NCI-H69 (cell line): ENCODE data around the gene KYNU.
A peak's percentile ranks its signal among the peaks of the same experiment; 100 is the strongest.

Experiments used
- DNase-seq: peaks from one replicate; lab custom pipeline; 2025; lab: John Stamatoyannopoulos, UW

KYNU gene

GRCh38 chr2:142965443-142965842, 88.0 kb downstream of the KYNU start:
- DNase-seq, result no peak

GRCh38 chr2:142966284-142966683, 88.8 kb downstream of the KYNU start:
- DNase-seq, result no peak

GRCh38 chr2:142967060-142967459, 89.6 kb downstream of the KYNU start:
- DNase-seq, result no peak

GRCh38 chr2:142973160-142973821, 95.8 kb downstream of the KYNU start:
- DNase-seq, result no peak

- no peak for DNase-seq
Measured at GRCh38 chr2:142973822-142974207, 96.4 kb downstream of the KYNU start.

GRCh38 chr2:142974288-142975024, 97.0 kb downstream of the KYNU start:
- no peak for DNase-seq

- no peak for DNase-seq
Measured at GRCh38 chr2:142975239-142975638, 97.8 kb downstream of the KYNU start.

DNA sequence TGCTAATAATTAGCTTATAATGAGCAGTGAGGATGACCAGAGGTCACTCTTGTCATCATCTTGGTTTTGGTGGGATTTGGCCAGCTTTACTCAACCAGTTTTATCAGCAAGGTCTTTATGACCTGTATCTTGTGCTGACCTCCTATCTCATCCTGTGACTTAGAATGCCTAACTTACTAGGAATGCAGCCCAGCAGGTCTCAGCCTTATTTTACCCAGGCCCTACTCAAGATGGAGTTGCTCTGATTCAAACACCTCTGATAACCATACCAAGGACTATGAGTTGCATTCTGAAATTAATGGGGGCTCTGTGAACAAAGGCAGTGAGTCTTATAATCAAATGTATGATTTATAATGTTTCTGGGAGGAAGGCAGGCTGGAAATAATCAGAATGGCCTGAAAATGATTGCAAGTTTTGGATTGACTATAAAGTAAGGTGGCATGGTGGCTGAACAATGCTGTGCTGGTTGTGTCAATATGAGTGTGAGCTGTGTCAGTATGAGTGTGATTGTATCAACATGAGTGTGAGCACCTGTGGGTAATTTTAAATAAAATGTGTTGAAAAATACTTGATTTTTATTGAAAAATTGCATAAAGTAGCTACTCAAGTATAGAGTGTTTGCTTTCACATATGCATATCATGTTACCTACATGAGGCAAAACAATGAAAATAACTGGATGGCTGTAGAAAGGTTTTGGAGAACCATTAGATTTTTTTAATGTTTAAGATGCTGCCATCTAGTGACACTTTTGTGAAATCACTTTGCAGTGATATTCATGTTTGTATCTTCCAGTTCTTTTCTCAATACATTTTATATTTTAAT, 103.0 kb downstream of the KYNU start:
- DNase-seq, result no peak

GRCh38 chr2:142981069-142981378, 103.6 kb downstream of the KYNU start:
- DNase-seq, result no peak

DNA sequence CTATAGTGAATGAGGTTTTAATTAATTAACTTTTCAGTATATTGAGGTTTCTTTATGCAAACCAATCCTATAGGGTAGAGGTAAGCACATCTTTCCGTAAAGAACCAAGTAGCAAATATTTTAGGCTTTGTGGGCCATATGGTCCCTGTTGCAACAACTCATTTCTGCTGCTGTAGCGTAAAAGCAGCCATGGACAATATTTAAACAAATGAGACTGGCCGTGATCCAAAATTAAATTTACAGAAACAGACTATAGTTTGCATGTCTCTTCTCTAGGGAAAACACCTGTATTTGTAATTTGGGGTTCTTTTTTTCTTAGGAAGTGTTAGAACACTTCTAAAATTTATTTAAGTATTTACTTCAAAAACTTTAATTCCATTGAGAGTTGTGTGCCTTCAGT, 104.3 kb downstream of the KYNU start:
- DNase-seq, result no peak

DNA sequence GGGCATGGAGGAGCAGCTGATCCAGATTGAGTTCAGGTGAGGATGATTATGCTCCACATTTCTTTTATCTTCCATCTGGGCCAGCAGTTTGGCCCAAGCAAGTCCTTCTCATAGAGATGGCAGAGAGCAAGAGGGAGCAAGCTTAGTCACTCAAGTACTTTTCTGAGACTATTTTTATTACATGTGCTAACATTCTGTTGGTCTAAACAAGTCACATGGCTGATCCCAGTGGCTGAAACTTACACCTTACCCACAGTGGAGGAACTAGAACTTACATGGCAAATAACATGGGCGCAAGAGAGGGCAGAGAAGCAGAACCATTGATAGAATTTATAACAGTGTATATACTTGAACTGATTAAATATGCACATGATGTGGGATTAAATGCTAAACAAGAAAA, 105.7 kb downstream of the KYNU start:
- DNase-seq, result no peak

- DNase-seq, result no peak
Measured at GRCh38 chr2:142984657-142985056, 107.2 kb downstream of the KYNU start.

DNA sequence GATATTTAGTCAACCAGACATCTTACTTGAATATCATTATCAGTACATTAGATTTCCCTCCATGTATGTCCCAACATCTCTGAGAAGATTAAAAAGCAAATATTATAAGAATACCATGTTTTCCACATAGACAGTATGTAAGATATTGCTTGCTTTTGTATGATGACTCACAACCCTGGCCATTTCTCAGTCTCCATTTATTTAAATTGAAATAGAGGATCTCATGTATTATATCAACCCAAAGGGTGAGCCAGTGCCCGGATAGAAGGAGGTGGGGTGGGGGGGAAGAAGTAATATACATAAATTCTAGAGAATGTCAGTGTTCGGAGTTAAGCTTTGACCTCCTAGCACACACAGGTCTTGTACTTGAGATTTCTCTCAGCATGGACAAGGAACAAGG, 109.6 kb downstream of the KYNU start:
- DNase-seq, result no peak

DNA sequence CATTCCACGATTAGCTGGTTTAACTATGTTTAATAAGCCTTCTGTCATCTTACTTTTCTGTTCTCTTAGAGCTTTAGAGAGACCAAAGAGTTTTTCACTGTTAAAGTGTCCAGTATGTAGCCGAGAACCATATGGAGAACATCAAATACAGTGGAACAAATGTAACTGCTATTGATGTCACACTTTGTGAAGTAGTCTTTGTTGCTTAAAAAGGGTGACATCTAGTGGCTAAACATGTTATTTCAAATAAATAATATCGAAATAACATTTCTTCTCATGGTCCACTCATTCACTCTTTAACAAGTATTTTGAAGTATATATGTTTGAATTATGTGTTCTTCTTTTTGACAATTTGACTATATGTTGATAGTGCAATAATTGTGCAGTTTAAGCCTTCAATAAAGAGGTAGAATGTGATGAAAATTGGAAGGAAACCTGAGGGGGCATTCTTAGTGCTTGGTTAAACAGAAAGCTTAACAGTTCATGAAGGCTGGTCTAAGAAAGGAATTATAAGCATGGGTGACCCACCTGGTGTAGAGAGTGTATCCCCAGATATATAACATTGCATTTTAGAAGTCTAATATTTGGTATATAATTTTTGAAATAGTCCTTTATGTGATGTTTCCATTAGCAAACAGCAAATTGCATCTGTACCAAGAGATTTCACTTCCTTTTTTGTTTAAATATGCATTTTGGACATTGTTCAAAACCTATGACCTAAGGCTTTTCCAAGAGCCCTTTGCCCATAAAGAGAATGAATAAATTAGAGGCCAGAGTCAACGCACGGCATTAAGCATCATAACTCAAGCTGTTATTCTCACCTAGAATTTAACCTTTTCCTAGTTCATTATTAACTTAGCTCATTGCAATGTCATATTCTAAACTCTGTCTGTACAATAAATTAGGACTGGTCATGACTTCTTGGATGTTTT, 112.1 kb downstream of the KYNU start:
- DNase-seq, result peak; percentile 21

DNA sequence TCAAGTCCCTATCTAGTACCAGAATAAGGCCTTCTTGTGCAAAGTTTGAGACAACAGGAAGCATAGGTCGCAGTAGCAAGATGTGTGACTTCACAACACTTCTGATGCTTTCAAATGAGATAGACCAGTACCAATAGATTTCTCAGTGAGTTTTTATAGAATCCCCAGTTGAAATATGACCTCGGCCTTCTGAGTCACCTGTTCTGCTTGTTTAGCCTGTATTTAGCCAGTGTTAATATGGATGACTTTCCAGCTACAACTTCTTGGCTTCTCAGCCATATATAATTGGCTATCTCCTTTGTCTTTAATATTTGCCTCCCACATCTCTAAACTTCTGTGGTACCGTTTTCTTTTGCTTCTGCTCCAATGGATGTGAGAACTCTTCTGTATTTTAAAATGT, 113.8 kb downstream of the KYNU start:
- no peak for DNase-seq

GRCh38 chr2:142992840-142993239, 115.4 kb downstream of the KYNU start:
- no peak for DNase-seq

- DNase-seq, result no peak
Measured at GRCh38 chr2:142993771-142994170, 116.3 kb downstream of the KYNU start.

GRCh38 chr2:142994665-142995064, 117.2 kb downstream of the KYNU start:
- no peak for DNase-seq

- DNase-seq, result no peak
Measured at GRCh38 chr2:142997231-142997630, 119.8 kb downstream of the KYNU start.

DNA sequence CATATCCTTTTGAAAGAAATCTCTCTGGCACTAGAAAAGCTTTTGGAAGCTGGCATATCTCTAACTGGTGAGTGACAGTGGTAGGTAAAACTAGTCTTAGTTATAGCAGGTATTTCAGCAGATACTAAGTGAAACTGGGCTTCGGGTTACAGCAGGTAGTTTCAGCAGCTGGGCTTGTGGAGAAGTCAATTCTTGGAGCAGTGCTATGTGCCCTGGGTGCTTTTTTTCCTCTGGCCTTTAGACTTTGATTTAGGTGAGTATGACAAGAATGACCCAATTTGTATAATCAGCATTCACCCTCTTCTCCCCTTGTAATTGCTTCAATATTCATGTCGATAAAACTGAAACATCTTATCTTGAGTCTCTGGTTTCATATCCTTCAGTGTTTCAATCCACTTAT, 123.1 kb downstream of the KYNU start:
- DNase-seq, result no peak

GRCh38 chr2:143001501-143001900, 124.0 kb downstream of the KYNU start:
- no peak for DNase-seq

DNA sequence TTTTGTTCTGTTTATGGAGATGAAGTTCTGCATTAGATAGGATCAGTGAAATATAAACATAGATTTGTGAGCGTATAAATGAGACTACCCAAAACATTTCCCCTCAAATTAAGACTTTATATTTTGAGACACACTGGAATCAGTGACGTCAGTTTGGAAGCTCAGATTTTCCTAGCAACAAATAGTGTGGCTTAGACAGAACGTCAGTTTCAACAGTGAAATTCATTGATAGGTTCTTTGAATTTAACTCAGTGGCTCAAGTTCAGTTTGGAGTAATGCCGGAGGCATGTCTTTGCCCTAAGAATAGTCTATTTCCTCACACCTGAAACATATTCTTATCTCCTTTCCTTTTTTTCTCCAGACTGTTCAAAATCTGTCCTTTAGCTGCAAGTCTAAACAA, 138.2 kb downstream of the KYNU start:
- DNase-seq, result no peak
